GM12878 (cell line): ENCODE results near the gene ITPR2. TPM values are rescaled to one million over a fixed set of nuclear protein-coding genes. Genes with fewer than 3 reads are reported as not detected.

Source experiments
- ATAC-seq: fragments of 200-7000 bp; cut with Tn5 transposase; 3 replicates; pipeline ENCODE4 v1.9.1; 2020; ENCODE audit warnings: mild to moderate bottlenecking, moderate library complexity
- BruUV-seq: library from RNA; stranded (reverse); fragments of 400-500 nt; replicated peaks from 2 replicates; lab custom pipeline; 2021; lab: Mats Ljungman, UMichigan
- CTCF ChIA-PET: fragments of 300-600 bp; sonication (Branson Sonifier 250); formaldehyde crosslinking; extraction: SDS; loops from one replicate; lab custom pipeline; 2021; ENCODE audit warnings: inconsistent platforms; lab: Yijun Ruan, JAX
- POLR2A ChIA-PET: fragments of 350-600 bp; formaldehyde crosslinking; extraction: SDS; loops from one replicate; lab custom pipeline; 2021; ENCODE audit warnings: inconsistent platforms; lab: Charles Lee
- RAD21 ChIA-PET: fragments of 300-600 bp; sonication (Branson Sonifier 250); formaldehyde crosslinking; loops from one replicate; lab custom pipeline; 2023; ENCODE audit warnings: antibody characterized with exemption; ENCODE audit not compliant: unreplicated experiment; lab: Charles Lee
- SMC1A ChIA-PET: fragments of 300-600 bp; sonication (Branson Sonifier 250); formaldehyde crosslinking; loops from one replicate; lab custom pipeline; 2023; ENCODE audit not compliant: unreplicated experiment, uncharacterized antibody; lab: Charles Lee
- DNase-seq: peaks from one replicate; pipeline ENCODE4 v3.0.0-alpha.2; 2011; ENCODE audit warnings: low read depth, low spot score
- FAIRE-seq: peaks from 3 replicates; lab custom pipeline; 2011; peaks lifted over from hg19 to GRCh38; lab: Jason Lieb, UNC
- H2AFZ ChIP-seq: 2 replicates; pipeline ENCODE4 v1.6.0; 2011; ENCODE audit warnings: low read depth, low read length, control low read depth; ENCODE audit not compliant: control insufficient read depth
- H3K27ac ChIP-seq: 2 replicates; pipeline ENCODE4 v1.5.1; 2011; ENCODE audit warnings: control low read depth; ENCODE audit not compliant: control insufficient read depth, insufficient read depth
- H3K27me3 ChIP-seq, 2 experiments: replicated peaks in 1 of 2; 2 replicates each; pipeline versions ENCODE4 v1.6.0 to v1.6.1; 2011; ENCODE audit warnings: low read length in 1 of 2; ENCODE audit not compliant: control insufficient read depth in 2 of 2, insufficient read depth in 2 of 2
- H3K36me3 ChIP-seq, 2 experiments: 2 replicates each; pipeline ENCODE4 v1.5.1; 2011; ENCODE audit warnings: low read length in 1 of 2; ENCODE audit not compliant: control insufficient read depth in 2 of 2, insufficient read depth in 2 of 2
- H3K4me1 ChIP-seq: 2 replicates; pipeline ENCODE4 v1.6.1; 2011; ENCODE audit warnings: mild to moderate bottlenecking, low read length, moderate library complexity, mixed read lengths; ENCODE audit not compliant: control insufficient read depth, insufficient read depth
- H3K4me2 ChIP-seq: 2 replicates; pipeline ENCODE4 v1.6.0; 2011; ENCODE audit warnings: control low read depth; ENCODE audit not compliant: control insufficient read depth, insufficient read depth
- H3K4me3 ChIP-seq: fragments of 200-600 bp; sonication (generic); 2 replicates; pipeline ENCODE4 v1.5.1; 2016
- H3K79me2 ChIP-seq: 2 replicates; pipeline ENCODE4 v1.6.0; 2011; ENCODE audit warnings: low read length; ENCODE audit not compliant: control insufficient read depth, insufficient read depth
- H3K9ac ChIP-seq: 2 replicates; pipeline ENCODE4 v1.8.0; 2011; ENCODE audit warnings: low read length, control low read depth, mixed read lengths; ENCODE audit not compliant: control insufficient read depth, insufficient read depth
- H3K9me3 ChIP-seq: replicated peaks from 3 replicates; pipeline ENCODE4 v1.5.1; 2011; ENCODE audit warnings: mild to moderate bottlenecking, low read length; ENCODE audit not compliant: control insufficient read depth, insufficient read depth
- H4K20me1 ChIP-seq: 2 replicates; pipeline ENCODE4 v1.6.0; 2011; ENCODE audit not compliant: control insufficient read depth, insufficient read depth
- CHD1 ChIP-seq: IDR thresholded peaks from 2 replicates; pipeline ENCODE4 v1.6.1; 2012; ENCODE audit warnings: low read depth, low read length, improper control_type of control experiment
- EP300 ChIP-seq, 2 experiments: fragments of 150-350 bp in 1 of 2; IDR thresholded peaks; 2 replicates each; pipeline ENCODE4 v1.6.1; 2011 to 2012; ENCODE audit warnings: low read depth in 2 of 2, low read length in 2 of 2, borderline replicate concordance in 1 of 2, improper control_type of control experiment in 1 of 2, inconsistent platforms in 1 of 2; ENCODE audit not compliant: control insufficient read depth in 1 of 2
- FOXK2 ChIP-seq: fragments of 450-650 bp; IDR thresholded peaks from 2 replicates; pipeline ENCODE4 v1.6.1; 2017; ENCODE audit warnings: mild to moderate bottlenecking, moderate library complexity
- IRF4 ChIP-seq: IDR thresholded peaks from 2 replicates; pipeline ENCODE4 v1.6.1; 2011; ENCODE audit warnings: low read depth, low read length
- KLF5 ChIP-seq: fragments of 450-650 bp; IDR thresholded peaks from 2 replicates; pipeline ENCODE4 v1.6.1; 2014; ENCODE audit warnings: mild to moderate bottlenecking; ENCODE audit not compliant: partially characterized antibody
- MTA2 ChIP-seq: fragments of 450-650 bp; IDR thresholded peaks from 2 replicates; pipeline ENCODE4 v1.6.1; 2016; ENCODE audit warnings: low read depth, mild to moderate bottlenecking, moderate library complexity
- MXI1 ChIP-seq: fragments of 150-350 bp; IDR thresholded peaks from 2 replicates; pipeline ENCODE4 v1.6.1; 2011; ENCODE audit warnings: low read depth, mild to moderate bottlenecking, inconsistent platforms, low read length, improper control_type of control experiment
- NR2C2 ChIP-seq: IDR thresholded peaks from 2 replicates; pipeline ENCODE4 v1.6.1; 2011; ENCODE audit warnings: borderline replicate concordance, low read depth; ENCODE audit not compliant: control insufficient read depth, insufficient read length
- PKNOX1 ChIP-seq: fragments of 450-650 bp; IDR thresholded peaks from 2 replicates; pipeline ENCODE4 v1.6.1; 2016; ENCODE audit warnings: mild to moderate bottlenecking
- RELA ChIP-seq: fragments of 450-650 bp; IDR thresholded peaks from 2 replicates; pipeline ENCODE4 v1.8.0; 2014; ENCODE audit warnings: borderline replicate concordance; ENCODE audit not compliant: partially characterized antibody
- SIX5 ChIP-seq: IDR thresholded peaks from 2 replicates; pipeline ENCODE4 v1.6.1; 2011; ENCODE audit warnings: mild to moderate bottlenecking, low read depth, low read length, moderate library complexity; ENCODE audit not compliant: severe bottlenecking
- SMARCA5 ChIP-seq: fragments of 450-650 bp; IDR thresholded peaks from 2 replicates; pipeline ENCODE4 v1.6.1; 2017; ENCODE audit warnings: mild to moderate bottlenecking
- STAT3 ChIP-seq: IDR thresholded peaks from 2 replicates; pipeline ENCODE4 v1.6.1; 2011; ENCODE audit warnings: low read depth, low read length, improper control_type of control experiment
- ZNF622 ChIP-seq: fragments of 450-650 bp; IDR thresholded peaks from 2 replicates; pipeline ENCODE4 v1.6.1; 2017; ENCODE audit warnings: mild to moderate bottlenecking, inconsistent platforms
- WGBS: methylation state at CpG from one replicate; pipeline ENCODE4 v1.1.6; 2016; ENCODE audit warnings: low lambda C conversion rate; ENCODE audit not compliant: insufficient replicate concordance, insufficient coverage; ENCODE audit errors: missing lambda C conversion rate; 5-methylcytosine and 5-hydroxymethylcytosine counted together
- in situ Hi-C: fragments of 300-500 bp; cut with MboI; formaldehyde crosslinking; loops from 9 replicates; pipeline ENCODE4 v1.14.3; 2018; ENCODE audit warnings: mixed read lengths
- intact Hi-C: fragments of 100-400 bp; cut with micrococcal nuclease; formaldehyde crosslinking; loops from one replicate; pipeline ENCODE4 v1.14.2; 2022; ENCODE audit not compliant: unreplicated experiment
- polyA plus RNA-seq, 11 experiments: library from polyadenylated mRNA; depleted of rRNA in 4 of 11; unstranded in 6 of 11; stranded (reverse) in 5 of 11; fragments of >200 nt; fragmentation: Nextera tagmentation in 4 of 11; fragmentation: Illumina TruSeq in 1 of 11; extraction: Ambion mirVana in 4 of 11; extraction: Trizol in 1 of 11; gene quantifications; 1 replicate in 1 of 11; 2 replicates in 10 of 11; pipeline versions ENCODE4 v1.2.1 to v1.2.3, GENCODE V29; 2011 to 2016; ENCODE audit warnings: inconsistent platforms in 2 of 11, missing spikeins in 2 of 11, low read depth in 1 of 11
- total RNA-seq, 4 experiments: library from RNA; depleted of rRNA in 3 of 4; stranded (reverse); fragments of >200 nt in 3 of 4; fragmentation: Illumina TruSeq in 1 of 4; extraction: Trizol in 1 of 4; gene quantifications; 2 replicates each; pipeline versions ENCODE4 v1.2.1 to v1.2.3, GENCODE V29; 2013 to 2021
- TF ChIP-seq, protein P1 (sequence below), 3 experiments: IDR thresholded peaks in 2 of 3; conservative IDR thresholded peaks in 1 of 3; 2 replicates each; pipeline ENCODE4 v1.5.1; 2011; ENCODE audit warnings: low read depth in 3 of 3, low read length in 3 of 3, mild to moderate bottlenecking in 3 of 3, control low read depth in 2 of 3, moderate library complexity in 2 of 3, inconsistent platforms in 1 of 3, mixed read lengths in 1 of 3; ENCODE audit not compliant: control insufficient read depth in 2 of 3, insufficient read depth in 1 of 3; ENCODE audit errors: extremely low read depth in 1 of 3

Gene ITPR2
- total and polyA plus RNA-seq, 10 of the 15 experiments (the other 5 are each of a cell fraction or from before 2014, with no cell fraction given) = 7.5 to 76.2 (median 47.1) TPM

GRCh38 chr12:26295001-26295400 lies 538.0 kb downstream of the ITPR2 start:
- intact Hi-C loops (no loop called here), in situ Hi-C loops (no loop called here)
- H3K79me2 ChIP-seq = no peaks in the 10 kb centered on the region
- no peaks in the 10 kb centered on the region; a peak in 1 of 4 replicates for H3K27me3 ChIP-seq
- no TSS peak for BruUV-seq
- FAIRE-seq = no peak
- H3K36me3 ChIP-seq = no peaks in the 10 kb centered on the region
- no peak for ATAC-seq
- H2AFZ ChIP-seq = no peak overlapping the region
- ChIA-PET CTCF (no interaction called here), RAD21 (no interaction called here), POLR2A (no interaction called here), SMC1A (interaction anchor here (0.7 kb wide), 1 partner anchor 17 kb away, joined by 3 read pairs; no protein-coding TSS in a partner anchor)
- 91% methylated on average over 4 of the region's 4 CpGs for WGBS
- no peak for DNase-seq
- H3K27ac ChIP-seq = no peak overlapping the region
- no peaks in the 10 kb centered on the region for H4K20me1 ChIP-seq
- no peak overlapping the region for H3K4me3 ChIP-seq
- TF ChIP-seq ZNF622 (no peak), PKNOX1 (no peak), RELA (no peak), MTA2 (no peak), STAT3 (no peak), SMARCA5 (no peak), CHD1 (no peak)
- H3K9me3 ChIP-seq = no peaks in the 10 kb centered on the region
- H3K4me2 ChIP-seq = no peak overlapping the region
- peaks cover 20% of the 10 kb centered on the region for H3K4me1 ChIP-seq
- H3K9ac ChIP-seq = no peak overlapping the region

GRCh38 chr12:26293612-26294011 lies 539.4 kb downstream of the ITPR2 start:
- ChIA-PET CTCF (interaction anchor here (0.9 kb wide), 1 partner anchor 175 kb away, joined by 4 read pairs; no protein-coding TSS in a partner anchor), SMC1A (interaction anchor here (1.5 kb wide), 1 partner anchor 17 kb away, joined by 6 read pairs; no protein-coding TSS in a partner anchor), RAD21 (interaction anchor here (0.6 kb wide), 1 partner anchor 19 kb away, joined by 3 read pairs; no protein-coding TSS in a partner anchor), POLR2A (no interaction called here)
- intact Hi-C loops = no loop called here
- Histone ChIP-seq H3K4me2 (no peak overlapping the region), H3K9ac (no peak overlapping the region), H3K9me3 (no peaks in the 10 kb centered on the region), H3K36me3 (no peaks in the 10 kb centered on the region), H3K79me2 (no peaks in the 10 kb centered on the region), H3K4me1 (peaks cover 10% of the 10 kb centered on the region), H3K27me3 (no peaks in the 10 kb centered on the region; a peak in 1 of 4 replicates), H2AFZ (no peak overlapping the region), H3K4me3 (no peak overlapping the region), H3K27ac (no peak overlapping the region), H4K20me1 (no peaks in the 10 kb centered on the region)
- FAIRE-seq (no peak), ATAC-seq (no peak), DNase-seq (no peak)
- WGBS = 67% methylated on average over 2 of the region's 2 CpGs
- BruUV-seq = no TSS peak
- in situ Hi-C loops = no loop called here
- TF ChIP-seq, protein P1, sequence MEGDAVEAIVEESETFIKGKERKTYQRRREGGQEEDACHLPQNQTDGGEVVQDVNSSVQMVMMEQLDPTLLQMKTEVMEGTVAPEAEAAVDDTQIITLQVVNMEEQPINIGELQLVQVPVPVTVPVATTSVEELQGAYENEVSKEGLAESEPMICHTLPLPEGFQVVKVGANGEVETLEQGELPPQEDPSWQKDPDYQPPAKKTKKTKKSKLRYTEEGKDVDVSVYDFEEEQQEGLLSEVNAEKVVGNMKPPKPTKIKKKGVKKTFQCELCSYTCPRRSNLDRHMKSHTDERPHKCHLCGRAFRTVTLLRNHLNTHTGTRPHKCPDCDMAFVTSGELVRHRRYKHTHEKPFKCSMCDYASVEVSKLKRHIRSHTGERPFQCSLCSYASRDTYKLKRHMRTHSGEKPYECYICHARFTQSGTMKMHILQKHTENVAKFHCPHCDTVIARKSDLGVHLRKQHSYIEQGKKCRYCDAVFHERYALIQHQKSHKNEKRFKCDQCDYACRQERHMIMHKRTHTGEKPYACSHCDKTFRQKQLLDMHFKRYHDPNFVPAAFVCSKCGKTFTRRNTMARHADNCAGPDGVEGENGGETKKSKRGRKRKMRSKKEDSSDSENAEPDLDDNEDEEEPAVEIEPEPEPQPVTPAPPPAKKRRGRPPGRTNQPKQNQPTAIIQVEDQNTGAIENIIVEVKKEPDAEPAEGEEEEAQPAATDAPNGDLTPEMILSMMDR (IDR thresholded peaks at IDR 0.05 in 2 of 3, conservative IDR thresholded peaks at IDR 0.05 in 1 of 3; ENCODE audit: control insufficient read depth in 2 of 3, extremely low read depth in 1 of 3, insufficient read depth in 1 of 3, low read depth in 3 of 3, low read length in 3 of 3) = no peak
- TF ChIP-seq MXI1 (no peak), EP300 (IDR thresholded peaks at IDR 0.05; ENCODE audit: borderline replicate concordance in 1 of 2, control insufficient read depth in 1 of 2, low read depth in 2 of 2, low read length in 2 of 2) (no peak), IRF4 (no peak), KLF5 (no peak), FOXK2 (no peak), NR2C2 (no peak), SIX5 (no peak)
